ENCODE data around the gene OSBPL9. TPM values are rescaled to one million over a fixed set of nuclear protein-coding genes. Genes with fewer than 3 reads are reported as not detected.

The OSBPL9 gene
- total RNA-seq, 2 experiments from 2014 or later, result 35.6 to 36.5 TPM

GRCh38 chr1:51791888-51792287 lies 175.0 kb downstream of the OSBPL9 start:
- H3K4me1 ChIP-seq (ENCODE audit: insufficient read depth, low read length), result no peaks in the 10 kb centered on the region
- Mint-ChIP-seq H3K4me1 (ENCODE audit: low read depth) (no peaks in the 10 kb centered on the region), H3K4me3 (no peak overlapping the region), H3K9me3 (no peaks in the 10 kb centered on the region), H3K27ac (peak overlapping the region; percentile 63), H3K36me3 (ENCODE audit: low read depth) (peaks cover 90% of the 10 kb centered on the region), H3K27me3 (no peaks in the 10 kb centered on the region)
- no peak for ATAC-seq (ENCODE audit: poor library complexity)
- no peaks in the 10 kb centered on the region for H3K9me3 ChIP-seq (ENCODE audit: control insufficient read depth in 1 of 2, insufficient read depth in 1 of 2, low read length in 2 of 2)
- DNase-seq, result no peak
- H3K27me3 ChIP-seq (ENCODE audit: control insufficient read depth in 1 of 2, insufficient read depth in 2 of 2, low read length in 2 of 2), result no peaks in the 10 kb centered on the region
- H3K4me3 ChIP-seq (ENCODE audit: low read length), result no peak overlapping the region
- intact Hi-C loops (cut with DNase I, micrococcal nuclease), result no loop called here
- POLR2A ChIA-PET, result no interaction called here
- CTCF ChIA-PET, result interaction anchor here (0.9 kb wide), 1 partner anchor 23 kb away, joined by 3 read pairs; no protein-coding TSS in a partner anchor
- TF ChIP-seq CTCF (IDR thresholded peaks at IDR 0.05), result no peak
- H3K27ac ChIP-seq (ENCODE audit: low read depth in 1 of 2, low read length in 2 of 2), result no peak overlapping the region
- peaks cover 92% of the 10 kb centered on the region for H3K36me3 ChIP-seq (ENCODE audit: insufficient read depth, low read length)

- ChIA-PET POLR2A (no interaction called here), CTCF (no interaction called here)
- no peak overlapping the region for H3K27ac ChIP-seq (ENCODE audit: low read depth in 1 of 2, low read length in 2 of 2)
- intact Hi-C loops (cut with DNase I, micrococcal nuclease), result no loop called here
- H3K36me3 ChIP-seq (ENCODE audit: insufficient read depth, low read length), result peaks cover 91% of the 10 kb centered on the region
- H3K36me3 Mint-ChIP-seq (ENCODE audit: low read depth), result peaks cover 89% of the 10 kb centered on the region
- no peaks in the 10 kb centered on the region for H3K4me1 Mint-ChIP-seq (ENCODE audit: low read depth)
- H3K27me3 Mint-ChIP-seq, result no peaks in the 10 kb centered on the region
- no peaks in the 10 kb centered on the region for H3K9me3 ChIP-seq (ENCODE audit: control insufficient read depth in 1 of 2, insufficient read depth in 1 of 2, low read length in 2 of 2)
- DNase-seq, result peak in 1 of 14 experiments; percentile 2
- no peak overlapping the region for H3K4me3 ChIP-seq (ENCODE audit: low read length)
- ATAC-seq (ENCODE audit: poor library complexity), result no peak
- no peaks in the 10 kb centered on the region for H3K9me3 Mint-ChIP-seq
- TF ChIP-seq CTCF (IDR thresholded peaks at IDR 0.05), result no peak
- H3K4me3 Mint-ChIP-seq, result no peak overlapping the region
- no peaks in the 10 kb centered on the region for H3K4me1 ChIP-seq (ENCODE audit: insufficient read depth, low read length)
- H3K27ac Mint-ChIP-seq, result peak overlapping the region; percentile 63
- no peaks in the 10 kb centered on the region for H3K27me3 ChIP-seq (ENCODE audit: control insufficient read depth in 1 of 2, insufficient read depth in 2 of 2, low read length in 2 of 2)
Observed at GRCh38 chr1:51792864-51793263, 176.0 kb downstream of the OSBPL9 start.

GRCh38 chr1:51794260-51794659 lies 177.4 kb downstream of the OSBPL9 start:
- Histone ChIP-seq H3K36me3 (ENCODE audit: insufficient read depth, low read length) (peaks cover 87% of the 10 kb centered on the region), H3K27ac (ENCODE audit: low read depth in 1 of 2, low read length in 2 of 2) (no peak overlapping the region), H3K27me3 (ENCODE audit: control insufficient read depth in 1 of 2, insufficient read depth in 2 of 2, low read length in 2 of 2) (no peaks in the 10 kb centered on the region), H3K9me3 (ENCODE audit: control insufficient read depth in 1 of 2, insufficient read depth in 1 of 2, low read length in 2 of 2) (no peaks in the 10 kb centered on the region), H3K4me1 (ENCODE audit: insufficient read depth, low read length) (no peaks in the 10 kb centered on the region), H3K4me3 (ENCODE audit: low read length) (no peak overlapping the region)
- ChIA-PET POLR2A (no interaction called here), CTCF (no interaction called here)
- Mint-ChIP-seq H3K4me1 (ENCODE audit: low read depth) (no peaks in the 10 kb centered on the region), H3K27ac (peak overlapping the region; percentile 22), H3K9me3 (no peaks in the 10 kb centered on the region), H3K27me3 (no peaks in the 10 kb centered on the region), H3K36me3 (ENCODE audit: low read depth) (peaks cover 88% of the 10 kb centered on the region), H3K4me3 (no peak overlapping the region)
- no peak for DNase-seq
- TF ChIP-seq CTCF (IDR thresholded peaks at IDR 0.05), result no peak
- intact Hi-C loops (cut with DNase I, micrococcal nuclease), result no loop called here
- ATAC-seq (ENCODE audit: poor library complexity), result no peak

All from CD4-positive, alpha-beta T cell (primary cell).